K562 (cell line): ENCODE measurements around the gene MAGI1. TPM values are rescaled to one million over a fixed set of nuclear protein-coding genes. Genes with fewer than 3 reads are reported as not detected.

Experiments
- ATAC-seq: fragments of 200-7000 bp; cut with Tn5 transposase; 3 replicates; pipeline ENCODE4 v1.9.1; 2020; ENCODE audit warnings: moderate library complexity
- BruUV-seq: library from RNA; stranded (reverse); fragments of 400-500 nt; replicated peaks from 2 replicates; lab custom pipeline; 2021; lab: Mats Ljungman, UMichigan
- CTCF ChIA-PET: fragments of 300-600 bp; formaldehyde crosslinking; extraction: SDS; loops from one replicate; lab custom pipeline; 2021; ENCODE audit warnings: low intra/inter-chr PET ratio; lab: Yijun Ruan, JAX
- POLR2A ChIA-PET: fragments of 300-600, 350-650 bp; sonication (Branson Sonifier 250); formaldehyde crosslinking; extraction: SDS; loops from one replicate; lab custom pipeline; 2021; ENCODE audit warnings: antibody characterized with exemption, inconsistent platforms; lab: Yijun Ruan, JAX
- DNase-seq, 4 experiments: peaks; one replicate each; pipeline versions ENCODE4 v3.0.0 to v3.0.0-alpha.2; 2011 to 2018; ENCODE audit warnings: low spot score in 3 of 4, mixed read lengths in 3 of 4; ENCODE audit errors: extremely low read depth in 1 of 4
- FAIRE-seq: peaks from 2 replicates; lab custom pipeline; 2011; peaks lifted over from hg19 to GRCh38; lab: Jason Lieb, UNC
- H2AFZ ChIP-seq: 2 replicates; pipeline ENCODE4 v1.6.0; 2011; ENCODE audit warnings: low read depth, low read length, control low read depth, inconsistent platforms
- H3K27ac ChIP-seq: fragments of 200-600 bp; 3 replicates; pipeline ENCODE4 v1.8.0; 2011; ENCODE audit warnings: low read depth, mild to moderate bottlenecking, control low read depth, inconsistent platforms, low read length, moderate library complexity, mixed read lengths; ENCODE audit errors: extremely low read depth
- H3K27me3 ChIP-seq, 2 experiments: fragments of 300-600 bp in 1 of 2; 2 replicates in 1 of 2; 3 replicates in 1 of 2; pipeline versions ENCODE4 v1.6.0 to v1.8.0; 2011; ENCODE audit warnings: inconsistent platforms in 2 of 2, low read length in 2 of 2, mild to moderate bottlenecking in 1 of 2, mixed read lengths in 1 of 2, moderate library complexity in 1 of 2; ENCODE audit not compliant: control insufficient read depth in 2 of 2, insufficient read depth in 2 of 2
- H3K36me3 ChIP-seq: fragments of 300-600 bp; 3 replicates; pipeline ENCODE4 v1.8.0; 2011; ENCODE audit warnings: mild to moderate bottlenecking, low read length, inconsistent platforms; ENCODE audit not compliant: control insufficient read depth, insufficient read depth
- H3K4me1 ChIP-seq, 2 experiments: fragments of 200-600 bp in 1 of 2; replicated peaks in 1 of 2; 2 replicates in 1 of 2; 3 replicates in 1 of 2; pipeline versions ENCODE4 v1.5.1 to v1.8.0; 2011; ENCODE audit warnings: inconsistent platforms in 2 of 2, low read length in 2 of 2, mild to moderate bottlenecking in 1 of 2, mixed read lengths in 1 of 2, moderate library complexity in 1 of 2; ENCODE audit not compliant: control insufficient read depth in 2 of 2, insufficient read depth in 2 of 2
- H3K4me2 ChIP-seq: 2 replicates; pipeline ENCODE4 v1.6.1; 2011; ENCODE audit warnings: low read length, control low read depth, inconsistent platforms, mixed read lengths; ENCODE audit not compliant: insufficient read depth
- H3K4me3 ChIP-seq: fragments of 200-600 bp; sonication (generic), shearing (Covaris generic); 2 replicates; pipeline ENCODE4 v1.5.1; 2016; ENCODE audit warnings: control low read depth, inconsistent platforms
- H3K79me2 ChIP-seq: fragments of 200-600 bp; 3 replicates; pipeline ENCODE4 v1.8.0; 2011; ENCODE audit warnings: low read length, inconsistent platforms; ENCODE audit not compliant: control insufficient read depth, insufficient read depth
- H3K9ac ChIP-seq, 2 experiments: 2 replicates each; pipeline versions ENCODE4 v1.6.0 to v1.6.1; 2011; ENCODE audit warnings: low read depth in 2 of 2, low read length in 2 of 2, control low read depth in 1 of 2, inconsistent platforms in 1 of 2, mild to moderate bottlenecking in 1 of 2, mixed read lengths in 1 of 2; ENCODE audit not compliant: insufficient read depth in 1 of 2
- H3K9me1 ChIP-seq: one replicate; pipeline ENCODE4 v1.6.0; 2011; ENCODE audit warnings: inconsistent platforms, mild to moderate bottlenecking, low read length, moderate library complexity; ENCODE audit not compliant: control insufficient read depth, insufficient read depth
- H3K9me3 ChIP-seq: replicated peaks from 2 replicates; pipeline ENCODE4 v1.5.1; 2011; ENCODE audit warnings: low read depth, low read length, inconsistent platforms; ENCODE audit not compliant: control insufficient read depth, insufficient read depth
- H4K20me1 ChIP-seq: replicated peaks from 2 replicates; pipeline ENCODE4 v1.6.1; 2011; ENCODE audit warnings: low read length, inconsistent platforms, mixed read lengths; ENCODE audit not compliant: control insufficient read depth, insufficient read depth
- ATF2 ChIP-seq: sonication (generic); formaldehyde crosslinking; IDR thresholded peaks from 2 replicates; pipeline ENCODE4 v1.8.1; 2022; ENCODE audit warnings: missing genetic modification reagents
- DLX4 ChIP-seq: fragments of 250-450 bp; sonication (Bioruptor Pico); IDR thresholded peaks from 2 replicates; pipeline ENCODE4 v1.6.1; 2021; ENCODE audit warnings: mild to moderate bottlenecking
- ESRRB ChIP-seq: fragments of 250-450 bp; sonication (Bioruptor Pico); IDR thresholded peaks from 2 replicates; pipeline ENCODE4 v1.5.0; 2020; ENCODE audit warnings: mild to moderate bottlenecking, moderate library complexity, borderline replicate concordance
- FOXP4 ChIP-seq: sonication (generic); formaldehyde crosslinking; IDR thresholded peaks from 2 replicates; pipeline ENCODE4 v1.8.0; 2022; ENCODE audit warnings: mild to moderate bottlenecking, missing genetic modification reagents, borderline replicate concordance
- GABPB2 ChIP-seq: fragments of 250-450 bp; sonication (Bioruptor Pico); conservative IDR thresholded peaks from 2 replicates; pipeline ENCODE4 v1.5.1; 2021; ENCODE audit warnings: mild to moderate bottlenecking
- GTF2E2 ChIP-seq: fragments of 200-800 bp; sonication (Bioruptor generic); IDR thresholded peaks from 2 replicates; pipeline ENCODE4 v1.6.1; 2016; ENCODE audit warnings: missing genetic modification characterization, missing compliant biosample characterization
- JUNB ChIP-seq: fragments of 450-650 bp; formaldehyde crosslinking; conservative IDR thresholded peaks from 2 replicates; pipeline ENCODE4 v1.4.0; 2020; ENCODE audit warnings: mild to moderate bottlenecking
- MECOM ChIP-seq: fragments of 250-450 bp; sonication (Bioruptor Pico); IDR thresholded peaks from 2 replicates; pipeline ENCODE4 v1.8.0; 2022; ENCODE audit warnings: inconsistent platforms
- MTF1 ChIP-seq: fragments of 250-450 bp; sonication (Bioruptor Pico); IDR thresholded peaks from 2 replicates; pipeline ENCODE4 v1.9.0; 2021; ENCODE audit warnings: moderate library complexity, mild to moderate bottlenecking, inconsistent platforms, borderline replicate concordance
- RAD21 ChIP-seq, 2 experiments: fragments of 250-450 bp in 1 of 2; fragments of 450-650 bp in 1 of 2; sonication (Bioruptor Pico) in 1 of 2; formaldehyde crosslinking in 1 of 2; IDR thresholded peaks in 1 of 2; conservative IDR thresholded peaks in 1 of 2; 2 replicates each; pipeline versions ENCODE4 v1.4.0 to v1.8.0; 2020 to 2022; ENCODE audit warnings: mild to moderate bottlenecking in 2 of 2, moderate library complexity in 1 of 2
- RFX5 ChIP-seq: IDR thresholded peaks from 2 replicates; pipeline ENCODE4 v1.6.1; 2011; ENCODE audit warnings: low read depth, mild to moderate bottlenecking, improper control_type of control experiment, low read length
- SOX6 ChIP-seq: fragments of 450-650 bp; IDR thresholded peaks from 2 replicates; pipeline ENCODE4 v1.6.1; 2014; ENCODE audit warnings: mild to moderate bottlenecking
- TEAD2 ChIP-seq: fragments of 450-650 bp; IDR thresholded peaks from 2 replicates; pipeline ENCODE4 v1.6.1; 2016; ENCODE audit warnings: missing genetic modification characterization, control low read depth, missing compliant biosample characterization
- THRA ChIP-seq: fragments of 450-650 bp; IDR thresholded peaks from 2 replicates; pipeline ENCODE4 v1.6.1; 2017; ENCODE audit warnings: mild to moderate bottlenecking, moderate library complexity
- ZNF263 ChIP-seq: sonication (generic); formaldehyde crosslinking; IDR thresholded peaks from 2 replicates; pipeline ENCODE4 v1.8.0; 2022; ENCODE audit warnings: mild to moderate bottlenecking, missing genetic modification reagents, borderline replicate concordance
- WGBS: fragments of 100-300 bp; shearing (Covaris generic); methylation state at CpG from one replicate; pipeline ENCODE4 v1.1.6; 2016; ENCODE audit warnings: low coverage, mixed read lengths; ENCODE audit not compliant: insufficient coverage; ENCODE audit errors: missing lambda C conversion rate; 5-methylcytosine and 5-hydroxymethylcytosine counted together
- in situ Hi-C: fragments of 300-500 bp; cut with MboI; formaldehyde crosslinking; loops from 4 replicates; pipeline ENCODE4 v1.15.0; 2018; ENCODE audit warnings: inconsistent platforms, mixed read lengths
- intact Hi-C: fragments of 100-400 bp; cut with micrococcal nuclease; formaldehyde crosslinking; loops from 2 replicates; pipeline ENCODE4 v1.14.2; 2022
- polyA plus RNA-seq, 8 experiments: library from polyadenylated mRNA; depleted of rRNA in 4 of 8; stranded (reverse) in 5 of 8; unstranded in 3 of 8; fragments of >200 nt; fragmentation: Nextera tagmentation in 2 of 8; fragmentation: Illumina TruSeq in 1 of 8; extraction: Ambion mirVana in 2 of 8; extraction: Trizol in 1 of 8; gene quantifications; 2 replicates each; pipeline versions ENCODE4 v1.2.1 to v1.2.3, GENCODE V29; 2011 to 2014; ENCODE audit warnings: inconsistent platforms in 1 of 8, missing spikeins in 1 of 8
- total RNA-seq, 7 experiments: library from RNA; depleted of rRNA in 6 of 7; stranded (reverse); fragments of >200 nt in 6 of 7; fragmentation: Illumina TruSeq in 2 of 7; extraction: Trizol in 2 of 7; gene quantifications; 2 replicates each; pipeline versions ENCODE4 v1.2.1 to v1.2.3, GENCODE V29; 2011 to 2021; ENCODE audit warnings: low replicate concordance in 1 of 7

The MAGI1 gene
- total and polyA plus RNA-seq, 9 of the 15 experiments (the other 6 are each of a cell fraction or from before 2014, with no cell fraction given): 7.8 to 59.4 (median 43.2) TPM

GRCh38 chr3:65531499-65531898 lies 507.2 kb downstream of the MAGI1 start (continued):
- TF ChIP-seq SOX6 (no peak), MECOM (CRISPR knock-in tag) (no peak), GABPB2 (no peak)

- in situ Hi-C loops: no loop called here
- no peak overlapping the region for H3K4me2 ChIP-seq
- FAIRE-seq (no peak), DNase-seq (no peak), ATAC-seq (no peak)
- H3K27me3 ChIP-seq: no peaks in the 10 kb centered on the region
- peaks cover 0 to 14% of the 10 kb centered on the region in 2 experiments; a peak in 1 of 5 replicates for H3K4me1 ChIP-seq
- intact Hi-C loops: no loop called here
- H3K27ac ChIP-seq: no peak overlapping the region
- CTCF ChIA-PET: no interaction called here
- no peak overlapping the region for H3K9ac ChIP-seq
- peaks cover 82% of the 10 kb centered on the region for H3K79me2 ChIP-seq
- POLR2A ChIA-PET: no interaction called here
- no peak overlapping the region for H2AFZ ChIP-seq
- WGBS: 70% methylated on average over 3 of the region's 3 CpGs
- H3K9me3 ChIP-seq: no peaks in the 10 kb centered on the region
- H4K20me1 ChIP-seq: no peaks in the 10 kb centered on the region
- no peak overlapping the region for H3K4me3 ChIP-seq
- no TSS peak for BruUV-seq
- H3K36me3 ChIP-seq: peaks cover 6% of the 10 kb centered on the region; the same call in 1 of the 3 replicates
- no peaks in the 10 kb centered on the region for H3K9me1 ChIP-seq
- TF ChIP-seq RAD21 (CRISPR knock-in tag; conservative IDR thresholded peaks at IDR 0.05 in 1 of 2, IDR thresholded peaks at IDR 0.05 in 1 of 2) (no peak), MTF1 (CRISPR knock-in tag) (no peak), THRA (no peak), DLX4 (CRISPR knock-in tag) (no peak), ATF2 (CRISPR knock-in tag) (no peak), ESRRB (no peak), RFX5 (no peak), TEAD2 (tag) (no peak), FOXP4 (CRISPR knock-in tag) (no peak), ZNF263 (CRISPR knock-in tag) (no peak), GTF2E2 (tag) (no peak), JUNB (CRISPR knock-in tag) (no peak)
Measured at GRCh38 chr3:65526656-65527055, 512.1 kb downstream of the MAGI1 start.
